ENCODE results near the gene IFITM10.

IFITM10 gene

GRCh38 chr11:1784761-1785650, 34.6 kb upstream of the IFITM10 start:
- H3K4me1 ChIP-seq (ENCODE audit: low read depth, poor library complexity, severe bottlenecking) = no peaks in the 10 kb centered on the region
- H3K4me2 ChIP-seq = no peak overlapping the region
- no peak overlapping the region for H2AFZ ChIP-seq (ENCODE audit: low read depth)
- H3K27ac ChIP-seq = no peak overlapping the region
- no peak overlapping the region for H3K4me3 ChIP-seq (IDR thresholded peaks at IDR 0.05; ENCODE audit: insufficient read depth, low read depth, low read length)
- TF ChIP-seq, protein P1, sequence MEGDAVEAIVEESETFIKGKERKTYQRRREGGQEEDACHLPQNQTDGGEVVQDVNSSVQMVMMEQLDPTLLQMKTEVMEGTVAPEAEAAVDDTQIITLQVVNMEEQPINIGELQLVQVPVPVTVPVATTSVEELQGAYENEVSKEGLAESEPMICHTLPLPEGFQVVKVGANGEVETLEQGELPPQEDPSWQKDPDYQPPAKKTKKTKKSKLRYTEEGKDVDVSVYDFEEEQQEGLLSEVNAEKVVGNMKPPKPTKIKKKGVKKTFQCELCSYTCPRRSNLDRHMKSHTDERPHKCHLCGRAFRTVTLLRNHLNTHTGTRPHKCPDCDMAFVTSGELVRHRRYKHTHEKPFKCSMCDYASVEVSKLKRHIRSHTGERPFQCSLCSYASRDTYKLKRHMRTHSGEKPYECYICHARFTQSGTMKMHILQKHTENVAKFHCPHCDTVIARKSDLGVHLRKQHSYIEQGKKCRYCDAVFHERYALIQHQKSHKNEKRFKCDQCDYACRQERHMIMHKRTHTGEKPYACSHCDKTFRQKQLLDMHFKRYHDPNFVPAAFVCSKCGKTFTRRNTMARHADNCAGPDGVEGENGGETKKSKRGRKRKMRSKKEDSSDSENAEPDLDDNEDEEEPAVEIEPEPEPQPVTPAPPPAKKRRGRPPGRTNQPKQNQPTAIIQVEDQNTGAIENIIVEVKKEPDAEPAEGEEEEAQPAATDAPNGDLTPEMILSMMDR (conservative IDR thresholded peaks at IDR 0.05; ENCODE audit: low read depth, low read length) = no peak
- H4K20me1 ChIP-seq (ENCODE audit: insufficient read depth) = no peaks in the 10 kb centered on the region
- H3K27me3 ChIP-seq (ENCODE audit: insufficient read depth, low read depth) = peaks cover 77% of the 10 kb centered on the region
- H3K9ac ChIP-seq = no peak overlapping the region
- H3K79me2 ChIP-seq (ENCODE audit: insufficient read depth, low read depth) = no peaks in the 10 kb centered on the region
- no peaks in the 10 kb centered on the region for H3K36me3 ChIP-seq (ENCODE audit: insufficient read depth)

DNA sequence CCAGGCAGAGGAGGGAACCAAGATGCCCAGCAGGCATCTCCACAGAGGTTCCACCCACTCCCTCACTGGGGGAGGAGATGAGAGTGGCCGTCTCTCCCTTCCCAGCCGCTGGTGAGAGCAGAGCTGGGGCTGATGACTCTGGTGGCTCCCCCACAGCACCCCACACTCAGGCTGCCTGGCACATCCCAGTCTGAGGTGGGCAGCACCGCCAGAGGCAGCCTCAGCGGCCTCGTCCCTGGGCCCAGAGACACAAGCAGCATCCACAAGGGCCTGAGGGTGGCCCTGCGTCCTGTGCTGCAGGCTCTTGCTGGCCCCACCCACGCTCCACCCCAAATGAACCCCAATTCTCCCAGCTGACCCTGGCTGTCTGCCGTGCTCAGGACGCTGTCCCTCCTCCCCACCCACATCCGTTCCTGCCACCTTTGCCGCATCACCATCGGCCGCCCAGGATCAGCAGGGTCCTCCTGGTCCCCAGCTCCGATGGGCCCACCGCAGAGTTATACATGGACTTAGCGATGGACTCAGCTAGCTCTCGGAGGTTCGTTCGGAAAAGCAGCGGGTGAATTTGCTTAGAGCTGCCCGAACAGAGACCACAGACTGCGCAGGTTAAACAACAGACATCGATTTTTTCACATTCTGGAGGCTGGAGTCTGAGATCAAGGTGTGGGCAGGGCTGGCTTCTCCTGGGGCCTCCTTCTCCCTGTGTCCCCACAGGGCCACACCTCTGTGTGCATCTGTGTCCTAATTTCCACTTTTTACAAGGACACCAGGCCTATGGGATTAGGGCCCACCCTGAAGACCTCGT, 33.5 kb upstream of the IFITM10 start:
- no peak overlapping the region for H3K4me2 ChIP-seq
- no peak overlapping the region for H3K27ac ChIP-seq
- no peaks in the 10 kb centered on the region for H3K79me2 ChIP-seq (ENCODE audit: insufficient read depth, low read depth)
- peaks cover 77% of the 10 kb centered on the region for H3K27me3 ChIP-seq (ENCODE audit: insufficient read depth, low read depth)
- H2AFZ ChIP-seq (ENCODE audit: low read depth) = no peak overlapping the region
- no peaks in the 10 kb centered on the region for H4K20me1 ChIP-seq (ENCODE audit: insufficient read depth)
- H3K36me3 ChIP-seq (ENCODE audit: insufficient read depth) = no peaks in the 10 kb centered on the region
- H3K4me3 ChIP-seq (IDR thresholded peaks at IDR 0.05; ENCODE audit: insufficient read depth, low read depth, low read length) = no peak overlapping the region
- H3K4me1 ChIP-seq (ENCODE audit: low read depth, poor library complexity, severe bottlenecking) = no peaks in the 10 kb centered on the region
- TF ChIP-seq, protein P1 (conservative IDR thresholded peaks at IDR 0.05; ENCODE audit: low read depth, low read length) = no peak
- H3K9ac ChIP-seq = no peak overlapping the region

DNA sequence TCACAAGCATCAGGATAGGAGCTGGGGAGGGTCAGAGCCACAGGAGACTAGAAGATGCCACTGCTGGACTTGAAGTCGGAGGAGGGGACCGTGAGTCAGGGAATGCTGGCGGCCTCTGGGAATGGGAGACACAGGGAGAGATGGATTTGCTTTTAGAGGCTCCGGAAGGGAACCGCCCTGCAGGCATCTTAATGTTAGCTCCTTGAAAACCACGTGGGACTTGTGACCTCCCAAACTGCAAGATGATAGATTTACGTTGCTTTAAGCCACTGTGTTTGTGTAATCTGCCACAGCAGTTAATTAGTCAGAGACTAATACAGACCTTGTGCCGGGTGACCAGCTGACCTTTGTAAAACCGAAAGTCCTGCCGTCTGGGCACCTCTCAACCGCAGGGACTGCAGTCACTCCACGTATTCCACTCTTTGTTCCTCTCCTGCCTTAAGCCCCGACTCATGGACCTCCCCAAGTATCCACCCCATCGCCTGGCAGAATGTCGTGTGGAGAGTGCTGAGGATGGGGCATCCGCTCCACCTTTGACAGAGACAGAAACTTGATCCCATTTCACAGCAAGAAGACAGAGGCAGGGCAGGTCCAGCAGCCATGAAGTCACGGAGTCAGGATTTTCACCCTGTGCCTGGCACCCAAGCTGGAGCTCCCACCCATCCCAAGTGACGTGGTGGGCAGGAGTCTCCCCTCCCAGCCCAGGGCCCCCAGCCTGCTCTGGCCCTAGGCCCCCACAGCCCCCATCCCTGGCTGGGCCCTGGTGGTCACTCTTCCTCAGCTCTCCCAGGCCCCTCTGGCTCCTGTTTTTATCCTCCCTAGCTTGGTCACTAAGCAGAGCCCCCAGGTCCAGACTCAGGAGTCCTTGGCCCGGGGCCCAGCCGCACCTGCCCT, 32.7 kb upstream of the IFITM10 start:
- Histone ChIP-seq H3K79me2 (ENCODE audit: insufficient read depth, low read depth) (no peaks in the 10 kb centered on the region), H3K27ac (no peak overlapping the region), H3K4me1 (ENCODE audit: low read depth, poor library complexity, severe bottlenecking) (no peaks in the 10 kb centered on the region), H2AFZ (ENCODE audit: low read depth) (no peak overlapping the region), H3K27me3 (ENCODE audit: insufficient read depth, low read depth) (peaks cover 79% of the 10 kb centered on the region), H4K20me1 (ENCODE audit: insufficient read depth) (no peaks in the 10 kb centered on the region), H3K9ac (no peak overlapping the region), H3K4me2 (no peak overlapping the region), H3K36me3 (ENCODE audit: insufficient read depth) (no peaks in the 10 kb centered on the region), H3K4me3 (IDR thresholded peaks at IDR 0.05; ENCODE audit: insufficient read depth, low read depth, low read length) (no peak overlapping the region)
- TF ChIP-seq, protein P1 (conservative IDR thresholded peaks at IDR 0.05; ENCODE audit: low read depth, low read length) = no peak

DNA sequence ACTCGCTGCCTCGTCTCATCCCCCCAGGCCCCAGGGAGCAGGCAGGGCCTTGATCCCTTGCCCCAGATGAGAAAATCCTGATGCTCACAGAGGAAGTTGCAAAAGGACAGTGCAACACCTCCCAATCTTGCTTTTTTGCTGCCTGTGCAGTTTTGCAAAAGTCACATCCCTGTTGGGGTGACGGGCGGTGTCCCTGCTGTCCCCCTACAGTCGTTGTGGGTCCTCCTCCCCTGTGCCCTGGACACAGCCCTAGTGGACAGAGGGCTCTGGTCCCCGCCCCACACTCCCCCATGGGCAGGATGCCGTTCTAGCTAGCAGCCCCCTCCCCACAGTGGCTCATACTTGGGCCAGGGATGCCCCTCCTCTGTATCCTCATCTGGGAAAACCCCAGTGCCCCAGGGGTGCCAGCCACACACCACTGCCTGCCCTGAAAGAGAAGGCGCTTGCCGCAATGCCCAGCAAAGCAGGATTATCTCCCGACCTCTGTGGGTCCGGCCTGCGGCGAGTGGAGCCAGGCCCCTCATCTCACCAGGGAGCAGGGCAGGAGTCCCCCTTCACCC, 31.7 kb upstream of the IFITM10 start:
- Histone ChIP-seq H3K4me2 (no peak overlapping the region), H3K79me2 (ENCODE audit: insufficient read depth, low read depth) (no peaks in the 10 kb centered on the region), H3K27ac (no peak overlapping the region), H3K36me3 (ENCODE audit: insufficient read depth) (no peaks in the 10 kb centered on the region), H2AFZ (ENCODE audit: low read depth) (no peak overlapping the region), H4K20me1 (ENCODE audit: insufficient read depth) (no peaks in the 10 kb centered on the region), H3K4me3 (IDR thresholded peaks at IDR 0.05; ENCODE audit: insufficient read depth, low read depth, low read length) (no peak overlapping the region), H3K9ac (no peak overlapping the region), H3K4me1 (ENCODE audit: low read depth, poor library complexity, severe bottlenecking) (no peaks in the 10 kb centered on the region), H3K27me3 (ENCODE audit: insufficient read depth, low read depth) (peaks cover 76% of the 10 kb centered on the region)
- TF ChIP-seq, protein P1 (conservative IDR thresholded peaks at IDR 0.05; ENCODE audit: low read depth, low read length) = no peak
